SHP77 treated with DMSO at 0.1 percent for 48 hours (cell line): ENCODE data around the gene UGT1A6.

Experiments
- DNase-seq: peaks from one replicate; lab custom pipeline; 2025; lab: John Stamatoyannopoulos, UW

UGT1A6 gene

DNA sequence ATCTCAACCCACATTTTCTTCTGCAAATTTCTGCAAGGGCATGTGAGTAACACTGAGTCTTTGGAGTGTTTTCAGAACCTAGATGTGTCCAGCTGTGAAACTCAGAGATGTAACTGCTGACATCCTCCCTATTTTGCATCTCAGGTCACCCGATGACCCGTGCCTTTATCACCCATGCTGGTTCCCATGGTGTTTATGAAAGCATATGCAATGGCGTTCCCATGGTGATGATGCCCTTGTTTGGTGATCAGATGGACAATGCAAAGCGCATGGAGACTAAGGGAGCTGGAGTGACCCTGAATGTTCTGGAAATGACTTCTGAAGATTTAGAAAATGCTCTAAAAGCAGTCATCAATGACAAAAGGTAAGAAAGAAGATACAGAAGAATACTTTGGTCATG, 75.4 kb downstream of the UGT1A6 start:
- DNase-seq = no peak

DNA sequence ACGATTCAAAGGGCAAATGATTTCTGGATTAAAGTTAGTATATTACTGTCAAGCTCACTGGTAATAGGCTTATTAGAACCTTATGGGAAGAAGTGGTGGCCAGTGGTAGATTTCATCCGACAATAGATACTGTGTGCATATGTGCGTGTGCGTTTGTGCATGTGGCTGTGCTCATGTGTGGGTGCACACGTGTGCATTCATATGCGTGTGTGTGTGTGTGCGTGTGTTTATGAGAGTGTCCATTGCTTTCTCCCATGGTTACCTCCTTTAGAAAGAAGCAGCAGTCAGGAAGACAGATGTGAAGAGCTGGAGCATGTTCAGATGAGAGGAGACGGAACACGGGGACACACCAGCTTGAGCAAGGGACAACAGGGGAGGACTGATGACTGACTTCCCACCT, 76.6 kb downstream of the UGT1A6 start:
- DNase-seq = no peak

DNA sequence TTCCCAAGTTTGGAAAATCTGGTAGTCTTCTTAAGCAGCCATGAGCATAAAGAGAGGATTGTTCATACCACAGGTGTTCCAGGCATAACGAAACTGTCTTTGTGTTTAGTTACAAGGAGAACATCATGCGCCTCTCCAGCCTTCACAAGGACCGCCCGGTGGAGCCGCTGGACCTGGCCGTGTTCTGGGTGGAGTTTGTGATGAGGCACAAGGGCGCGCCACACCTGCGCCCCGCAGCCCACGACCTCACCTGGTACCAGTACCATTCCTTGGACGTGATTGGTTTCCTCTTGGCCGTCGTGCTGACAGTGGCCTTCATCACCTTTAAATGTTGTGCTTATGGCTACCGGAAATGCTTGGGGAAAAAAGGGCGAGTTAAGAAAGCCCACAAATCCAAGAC, 79.5 kb downstream of the UGT1A6 start:
- DNase-seq = no peak

DNA sequence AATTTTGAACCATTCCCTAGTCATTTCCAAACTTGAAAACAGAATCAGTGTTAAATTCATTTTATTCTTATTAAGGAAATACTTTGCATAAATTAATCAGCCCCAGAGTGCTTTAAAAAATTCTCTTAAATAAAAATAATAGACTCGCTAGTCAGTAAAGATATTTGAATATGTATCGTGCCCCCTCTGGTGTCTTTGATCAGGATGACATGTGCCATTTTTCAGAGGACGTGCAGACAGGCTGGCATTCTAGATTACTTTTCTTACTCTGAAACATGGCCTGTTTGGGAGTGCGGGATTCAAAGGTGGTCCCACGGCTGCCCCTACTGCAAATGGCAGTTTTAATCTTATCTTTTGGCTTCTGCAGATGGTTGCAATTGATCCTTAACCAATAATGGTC, 79.9 kb downstream of the UGT1A6 start:
- DNase-seq = no peak

GRCh38 chr2:233773854-233774253, 81.2 kb downstream of the UGT1A6 start:
- DNase-seq = no peak

DNA sequence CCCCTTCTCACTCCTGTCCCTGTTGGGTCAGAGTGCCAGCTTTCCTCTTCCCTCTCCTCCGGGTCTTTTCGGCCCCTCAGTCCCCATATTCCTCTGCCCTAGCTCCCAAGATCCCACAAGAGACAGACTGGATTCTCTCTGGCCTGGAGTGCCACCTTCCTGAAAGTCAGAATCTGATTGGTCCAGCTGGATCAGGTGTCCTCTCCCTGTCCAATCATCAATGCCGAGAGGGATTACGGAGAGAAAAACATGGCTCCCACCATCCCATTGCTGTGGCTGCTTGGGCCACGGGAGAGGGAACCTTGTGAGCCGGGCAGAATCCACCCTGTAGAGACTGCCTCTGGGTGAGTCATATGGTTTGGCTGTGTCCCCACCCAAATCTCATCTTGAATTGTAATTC, 82.7 kb downstream of the UGT1A6 start:
- DNase-seq = no peak

- DNase-seq = no peak
These were observed 85.3 kb downstream of the UGT1A6 start, which contains the start of gene MROH2A for GRCh38 chr2:233778030-233778429. Gene MROH2A, plus strand, starts transcription at chr2:233778330. Its CDS starts 1,029 bp downstream, at chr2:233779359.

- no peak for DNase-seq
These were observed 87.0 kb downstream of the UGT1A6 start for GRCh38 chr2:233779722-233780121.

- DNase-seq = no peak
These were observed 88.1 kb downstream of the UGT1A6 start for GRCh38 chr2:233780771-233781170.

DNA sequence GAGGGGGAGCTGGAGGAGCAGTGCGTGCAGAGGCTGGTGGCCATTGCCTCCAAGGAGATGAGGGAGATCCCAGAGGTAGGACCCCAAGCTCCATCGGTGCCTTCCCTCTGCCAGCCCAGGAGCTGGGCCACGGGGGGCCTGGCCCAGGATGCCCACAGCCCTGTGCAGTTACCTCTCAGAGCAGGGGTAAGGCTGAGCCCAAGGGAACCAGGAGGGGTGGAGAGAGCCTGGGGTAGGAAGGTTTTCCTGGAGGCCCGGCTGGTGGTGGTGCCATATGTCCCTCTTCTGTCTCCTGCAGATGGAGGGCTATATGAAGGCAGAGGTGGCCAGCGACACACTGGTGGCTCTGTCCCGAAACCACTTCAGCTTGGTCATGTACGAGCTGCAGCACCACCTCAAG, 96.9 kb downstream of the UGT1A6 start:
- no peak for DNase-seq

DNA sequence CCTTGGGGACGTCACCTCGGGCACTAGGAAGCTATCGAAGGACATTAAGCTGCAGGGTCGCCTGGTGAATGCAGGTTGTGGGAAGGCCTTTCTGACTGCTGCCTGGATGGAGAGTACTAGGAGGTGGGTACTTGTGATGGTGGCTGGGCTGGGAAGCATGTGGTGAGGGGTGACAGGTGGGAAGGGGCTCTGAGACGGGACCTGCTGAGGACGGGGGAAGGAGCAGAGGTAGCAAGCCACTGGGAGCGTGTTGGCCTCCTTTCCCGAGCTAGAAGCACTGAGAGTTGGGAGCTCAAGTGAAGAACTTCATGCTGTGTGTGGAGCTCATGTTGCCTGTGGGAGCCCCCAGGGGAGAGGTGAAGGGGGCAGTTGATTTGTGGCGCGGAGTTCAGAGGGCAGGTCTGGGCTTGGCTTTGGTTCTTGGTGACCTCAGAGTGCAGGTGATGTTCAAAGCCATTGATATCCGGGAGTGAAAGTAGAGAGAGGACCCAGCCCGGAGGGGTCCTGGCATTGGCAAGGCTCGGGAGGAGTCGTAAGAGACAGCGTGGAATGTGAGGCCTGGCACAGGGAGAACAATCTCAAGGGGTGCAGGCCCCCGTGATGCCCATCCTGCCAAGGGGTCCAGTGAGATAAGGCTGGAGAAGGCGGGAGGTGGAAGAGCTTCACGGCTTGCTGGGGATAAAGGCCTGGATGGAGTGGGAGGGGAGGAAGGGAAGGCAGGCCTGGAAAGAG, 98.6 kb downstream of the UGT1A6 start:
- no peak for DNase-seq

DNA sequence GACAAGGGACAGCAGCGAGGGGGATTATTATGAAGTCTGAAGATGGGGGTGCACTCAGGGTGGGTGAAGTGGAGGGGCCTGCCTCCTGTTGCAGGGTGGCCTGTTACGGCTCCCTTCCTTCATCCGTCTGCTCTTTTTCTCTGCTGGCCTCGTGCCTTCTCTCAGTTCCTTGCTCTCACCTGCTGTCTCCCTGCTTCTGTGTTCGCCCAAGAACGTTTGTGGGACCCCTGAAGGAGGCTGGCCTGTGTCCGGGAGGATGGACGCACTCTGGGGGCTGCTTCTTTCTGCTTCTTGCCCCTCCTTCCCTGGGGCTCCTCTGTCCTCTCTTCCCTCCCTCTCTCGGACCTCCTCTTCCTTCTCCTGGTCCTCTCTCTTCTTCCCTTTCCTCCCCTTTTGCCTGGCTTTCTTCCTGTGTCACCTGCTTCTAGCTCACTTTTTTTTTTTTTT, 99.2 kb downstream of the UGT1A6 start:
- DNase-seq = no peak

- DNase-seq = no peak
These were observed 100.0 kb downstream of the UGT1A6 start for GRCh38 chr2:233792720-233793119.

DNA sequence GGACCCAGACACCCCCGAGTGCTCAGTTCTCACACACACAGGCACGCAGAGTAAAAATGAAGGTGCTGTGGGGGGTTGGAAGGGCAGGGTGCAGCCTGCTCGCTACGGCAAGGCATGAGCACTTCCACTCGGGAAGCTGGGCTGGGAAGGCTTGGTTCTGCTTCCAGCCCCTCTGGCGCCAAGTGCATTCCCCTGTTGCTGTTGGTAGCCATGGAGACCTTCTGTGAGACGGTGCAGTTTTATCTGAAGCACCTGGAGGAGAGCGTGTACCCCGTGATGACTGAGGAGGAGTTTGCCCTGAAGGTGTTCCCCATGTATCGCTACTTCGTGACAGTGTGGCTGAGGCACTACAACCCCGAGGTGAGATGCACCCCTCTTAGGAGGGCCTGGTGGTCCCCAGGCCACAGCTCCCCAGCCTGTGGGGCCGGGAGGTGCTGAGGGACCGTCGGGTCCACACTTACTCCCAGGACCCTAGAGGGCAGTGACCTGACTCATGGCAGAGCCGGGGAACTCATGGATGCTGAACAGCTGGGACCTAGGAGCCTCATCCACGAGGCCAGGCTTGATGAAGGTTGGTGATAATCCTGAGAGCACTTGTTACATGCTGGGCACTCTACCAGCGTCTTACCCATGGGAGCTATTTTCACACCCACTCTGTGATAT, 100.9 kb downstream of the UGT1A6 start:
- DNase-seq = no peak

GRCh38 chr2:233794128-233794658, 101.5 kb downstream of the UGT1A6 start:
- no peak for DNase-seq

GRCh38 chr2:233795735-233796171, 103.1 kb downstream of the UGT1A6 start:
- no peak for DNase-seq

- no peak for DNase-seq
These were observed 103.6 kb downstream of the UGT1A6 start for GRCh38 chr2:233796254-233796653.

- no peak for DNase-seq
These were observed 105.8 kb downstream of the UGT1A6 start for GRCh38 chr2:233798335-233799086.

GRCh38 chr2:233799087-233799665, 106.5 kb downstream of the UGT1A6 start:
- DNase-seq = no peak

DNA sequence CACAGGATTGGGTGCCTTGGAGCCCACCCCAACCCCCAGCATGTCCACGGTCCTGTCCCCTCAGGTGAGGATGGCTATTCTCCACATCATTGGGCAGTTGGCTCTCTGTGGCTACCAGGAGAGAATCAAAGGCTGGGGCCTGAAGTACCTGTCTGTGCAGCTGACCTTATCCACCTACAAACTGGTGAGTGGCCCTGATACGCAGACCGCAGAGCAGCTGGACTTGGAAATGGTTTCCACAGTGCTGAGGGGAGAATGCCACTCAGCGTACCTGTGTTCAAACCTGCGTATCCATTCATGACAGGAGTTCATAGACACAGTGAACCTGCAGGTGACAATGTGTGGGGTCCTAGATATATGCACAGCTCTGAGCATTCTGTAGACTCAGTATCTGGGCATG, 107.0 kb downstream of the UGT1A6 start:
- DNase-seq = no peak

DNA sequence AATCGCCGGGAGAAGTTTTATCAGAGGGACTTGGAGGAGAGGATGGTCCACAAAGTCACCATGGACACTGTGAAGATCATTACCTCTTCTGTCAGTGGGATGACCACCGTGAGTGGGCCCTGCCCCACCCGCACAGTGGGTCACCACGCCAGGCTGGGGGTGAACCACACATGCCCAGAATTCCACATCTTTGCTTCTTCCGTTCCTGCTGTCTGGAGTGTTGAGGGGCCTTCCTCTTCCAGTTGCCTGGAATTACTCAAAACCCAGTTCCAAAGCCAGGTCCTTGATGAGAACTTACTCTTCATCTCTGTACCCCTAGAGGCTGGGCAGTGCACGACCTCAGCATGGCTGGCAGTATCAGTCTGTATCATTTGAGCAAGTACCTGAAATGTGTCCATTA, 107.5 kb downstream of the UGT1A6 start:
- no peak for DNase-seq
